ENCODE data around the gene SOX9. TPM values are rescaled to one million over a fixed set of nuclear protein-coding genes. Genes with fewer than 3 reads are reported as not detected.

SOX9 gene
- total and polyA plus RNA-seq, 9 donors = 2.8 to 16.3 (median 10.5) TPM

DNA sequence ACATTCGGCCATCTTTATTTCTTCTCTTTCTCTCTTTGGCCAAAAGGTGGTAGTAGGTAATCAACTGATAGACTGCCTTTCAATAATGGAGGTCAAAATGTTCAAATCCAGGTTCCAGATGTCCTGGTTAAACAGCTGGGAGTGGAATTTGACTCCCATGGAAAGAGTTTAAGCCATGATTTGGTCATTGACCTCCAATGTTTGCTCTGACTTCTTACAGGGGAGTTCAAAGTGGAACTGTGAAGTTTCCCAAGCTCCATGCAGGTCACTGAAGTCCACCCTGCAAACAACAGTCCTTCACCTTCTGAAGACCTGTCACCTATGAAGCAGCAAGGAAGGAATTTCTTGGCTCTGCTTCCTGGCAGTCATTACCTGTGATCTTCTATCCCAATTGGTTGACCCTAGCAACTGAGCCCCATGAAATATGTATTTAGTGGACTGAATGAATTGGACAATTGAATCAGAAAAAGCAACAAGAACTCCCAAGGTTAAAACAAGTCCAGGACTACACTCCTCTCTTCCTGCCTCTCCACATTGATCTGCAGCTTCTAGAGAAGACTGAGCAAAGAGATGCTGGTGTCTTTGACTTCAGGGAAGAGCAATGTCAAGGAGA lies 28.0 kb upstream of the SOX9 start:
- H3K36me3 ChIP-seq (ENCODE audit: control insufficient read depth, insufficient read depth, low read length) = no peaks in the 10 kb centered on the region
- no peaks in the 10 kb centered on the region for H3K4me1 ChIP-seq (ENCODE audit: control insufficient read depth, insufficient read depth, low read length)
- no peaks in the 10 kb centered on the region for H3K9me3 ChIP-seq (replicated peaks; ENCODE audit: control insufficient read depth, low read depth, low read length)
- no peak overlapping the region for H3K4me3 ChIP-seq (ENCODE audit: low read length)
- peaks cover 2% of the 10 kb centered on the region for H3K27me3 ChIP-seq (ENCODE audit: control insufficient read depth, insufficient read depth, low read length)
- no CpG with 5 or more reads among the region's 1 CpG for WGBS (ENCODE audit: insufficient coverage)
- no peak overlapping the region for H3K27ac ChIP-seq (ENCODE audit: low read length)
- no peak for DNase-seq

DNA sequence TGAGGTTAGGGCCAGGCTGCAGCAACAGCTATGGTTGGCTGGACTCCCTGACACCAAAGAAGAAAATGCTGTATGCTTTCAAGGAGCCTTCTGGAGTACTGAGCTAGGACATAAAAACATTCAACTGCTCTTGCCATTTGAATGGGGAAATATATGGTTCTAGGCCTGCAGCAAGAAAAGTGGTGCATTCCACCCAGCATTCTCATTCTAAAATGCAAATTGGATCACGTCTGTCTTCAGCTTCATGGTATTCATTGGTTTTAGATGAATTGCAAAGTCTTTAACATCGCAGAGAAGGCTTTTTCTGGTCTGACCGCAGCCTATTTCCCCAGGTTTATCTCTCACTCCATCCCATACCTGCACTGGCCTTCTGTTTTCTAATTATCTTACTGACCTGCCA lies 27.1 kb upstream of the SOX9 start:
- WGBS (ENCODE audit: insufficient coverage) = 81% methylated on average over 2 of the region's 3 CpGs
- Histone ChIP-seq H3K4me1 (ENCODE audit: control insufficient read depth, insufficient read depth, low read length) (no peaks in the 10 kb centered on the region), H3K4me3 (ENCODE audit: low read length) (no peak overlapping the region), H3K36me3 (ENCODE audit: control insufficient read depth, insufficient read depth, low read length) (no peaks in the 10 kb centered on the region), H3K27ac (ENCODE audit: low read length) (no peak overlapping the region), H3K9me3 (replicated peaks; ENCODE audit: control insufficient read depth, low read depth, low read length) (no peaks in the 10 kb centered on the region), H3K27me3 (ENCODE audit: control insufficient read depth, insufficient read depth, low read length) (peaks cover 2% of the 10 kb centered on the region)
- no peak for DNase-seq

DNA sequence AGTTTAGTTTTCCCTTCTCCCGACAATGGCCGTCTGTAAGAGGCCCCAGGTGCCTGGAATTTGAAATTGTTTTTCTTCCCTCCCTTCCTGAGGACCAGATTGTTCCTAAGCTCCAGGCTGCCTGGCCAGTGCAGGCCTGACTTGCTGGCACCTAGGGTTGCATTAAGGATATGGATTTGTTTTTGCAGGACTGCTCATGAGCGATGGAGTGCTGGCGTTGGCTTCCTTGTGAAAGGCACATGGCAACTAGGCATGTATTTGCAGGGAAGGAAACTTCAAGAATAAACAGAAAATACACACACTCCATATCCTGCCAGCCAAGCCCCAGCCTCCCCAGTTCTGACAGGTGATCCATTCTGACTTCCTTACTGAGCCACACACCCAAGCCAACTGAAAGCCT lies 25.5 kb upstream of the SOX9 start:
- WGBS (ENCODE audit: insufficient coverage) = 75% methylated on average over 2 of the region's 4 CpGs
- no peak overlapping the region for H3K27ac ChIP-seq (ENCODE audit: low read length)
- no peak for DNase-seq

DNA sequence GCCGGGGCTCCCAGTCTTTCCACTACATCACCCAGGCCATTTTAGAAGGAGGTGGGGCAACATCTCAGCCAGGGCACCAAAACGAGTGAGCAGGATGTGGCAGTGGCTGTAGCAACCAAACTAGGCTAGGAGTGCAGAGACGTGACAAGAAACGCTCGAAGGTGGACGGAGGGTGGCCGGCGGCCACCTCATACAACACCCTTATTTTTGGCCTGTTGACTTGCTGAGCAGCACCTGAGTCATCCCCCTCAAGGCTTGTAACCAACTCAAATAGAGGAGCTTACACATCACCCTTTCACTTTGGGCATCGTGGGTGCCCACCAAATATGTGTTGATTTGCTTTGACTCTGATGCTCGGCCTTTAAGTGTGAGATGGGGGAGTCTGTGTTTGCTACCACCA lies 23.7 kb upstream of the SOX9 start:
- Histone ChIP-seq H3K36me3 (ENCODE audit: control insufficient read depth, insufficient read depth, low read length) (no peaks in the 10 kb centered on the region), H3K9me3 (replicated peaks; ENCODE audit: control insufficient read depth, low read depth, low read length) (no peaks in the 10 kb centered on the region), H3K27me3 (ENCODE audit: control insufficient read depth, insufficient read depth, low read length) (peaks cover 2% of the 10 kb centered on the region), H3K27ac (ENCODE audit: low read length) (no peak overlapping the region), H3K4me1 (ENCODE audit: control insufficient read depth, insufficient read depth, low read length) (no peaks in the 10 kb centered on the region), H3K4me3 (ENCODE audit: low read length) (no peak overlapping the region)
- WGBS (ENCODE audit: insufficient coverage) = 57% methylated on average over 1 of the region's 10 CpGs
- DNase-seq = no peak

More for the DNA sequence above, 25.5 kb upstream of the SOX9 start:
- Histone ChIP-seq H3K4me3 (ENCODE audit: low read length) (no peak overlapping the region), H3K9me3 (replicated peaks; ENCODE audit: control insufficient read depth, low read depth, low read length) (no peaks in the 10 kb centered on the region), H3K27me3 (ENCODE audit: control insufficient read depth, insufficient read depth, low read length) (peaks cover 2% of the 10 kb centered on the region), H3K4me1 (ENCODE audit: control insufficient read depth, insufficient read depth, low read length) (no peaks in the 10 kb centered on the region), H3K36me3 (ENCODE audit: control insufficient read depth, insufficient read depth, low read length) (no peaks in the 10 kb centered on the region)

DNA sequence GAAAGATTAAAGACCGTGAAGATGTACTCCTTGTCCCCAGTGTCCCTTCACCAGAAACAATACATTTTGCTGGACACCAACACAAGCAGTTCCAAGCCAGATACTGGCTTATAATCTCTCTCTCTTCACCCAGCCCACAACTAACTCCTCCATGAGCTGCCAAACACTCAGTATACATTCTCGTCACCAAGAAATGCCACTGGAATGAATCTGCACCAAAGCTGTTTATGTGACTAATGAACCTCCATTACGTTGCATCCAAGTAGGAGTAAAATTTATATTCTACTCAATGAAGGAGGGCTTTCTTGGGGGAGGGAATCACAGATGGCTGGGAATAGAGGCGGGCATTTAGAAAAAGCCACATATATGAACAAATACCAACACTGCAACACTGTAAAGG lies 20.9 kb upstream of the SOX9 start:
- Histone ChIP-seq H3K36me3 (ENCODE audit: control insufficient read depth, insufficient read depth, low read length) (no peaks in the 10 kb centered on the region), H3K9me3 (replicated peaks; ENCODE audit: control insufficient read depth, low read depth, low read length) (no peaks in the 10 kb centered on the region), H3K27ac (ENCODE audit: low read length) (no peak overlapping the region), H3K27me3 (ENCODE audit: control insufficient read depth, insufficient read depth, low read length) (peaks cover 2% of the 10 kb centered on the region), H3K4me1 (ENCODE audit: control insufficient read depth, insufficient read depth, low read length) (peaks cover 6% of the 10 kb centered on the region), H3K4me3 (ENCODE audit: low read length) (no peak overlapping the region)
- 100% methylated on average over 1 of the region's 4 CpGs for WGBS (ENCODE audit: insufficient coverage)
- no peak for DNase-seq

DNA sequence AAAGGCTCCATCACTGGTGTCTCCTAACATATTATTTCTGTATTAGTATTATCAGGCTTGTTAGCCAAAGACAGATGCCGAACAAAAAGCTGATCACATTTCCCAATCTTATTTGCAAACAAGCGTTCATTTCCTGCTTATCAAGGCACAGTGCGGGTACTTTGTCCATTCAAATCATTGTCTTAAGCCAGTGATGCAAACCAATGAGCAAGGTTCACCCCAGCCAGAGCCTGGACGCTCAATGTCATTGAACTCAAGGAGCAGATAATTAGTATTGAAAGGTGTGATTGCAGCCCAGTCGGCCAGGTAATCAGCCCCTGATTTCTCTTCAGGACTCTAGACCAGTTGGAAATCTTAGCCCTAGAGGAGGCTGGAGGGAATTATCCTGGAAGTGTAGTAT lies 20.4 kb upstream of the SOX9 start:
- no peaks in the 10 kb centered on the region for H3K9me3 ChIP-seq (replicated peaks; ENCODE audit: control insufficient read depth, low read depth, low read length)
- H3K27me3 ChIP-seq (ENCODE audit: control insufficient read depth, insufficient read depth, low read length) = no peaks in the 10 kb centered on the region
- WGBS (ENCODE audit: insufficient coverage) = 92% methylated on average over 2 of the region's 5 CpGs
- no peak for DNase-seq
- peaks cover 6% of the 10 kb centered on the region for H3K4me1 ChIP-seq (ENCODE audit: control insufficient read depth, insufficient read depth, low read length)
- H3K4me3 ChIP-seq (ENCODE audit: low read length) = no peak overlapping the region
- no peaks in the 10 kb centered on the region for H3K36me3 ChIP-seq (ENCODE audit: control insufficient read depth, insufficient read depth, low read length)
- H3K27ac ChIP-seq (ENCODE audit: low read length) = no peak overlapping the region

DNA sequence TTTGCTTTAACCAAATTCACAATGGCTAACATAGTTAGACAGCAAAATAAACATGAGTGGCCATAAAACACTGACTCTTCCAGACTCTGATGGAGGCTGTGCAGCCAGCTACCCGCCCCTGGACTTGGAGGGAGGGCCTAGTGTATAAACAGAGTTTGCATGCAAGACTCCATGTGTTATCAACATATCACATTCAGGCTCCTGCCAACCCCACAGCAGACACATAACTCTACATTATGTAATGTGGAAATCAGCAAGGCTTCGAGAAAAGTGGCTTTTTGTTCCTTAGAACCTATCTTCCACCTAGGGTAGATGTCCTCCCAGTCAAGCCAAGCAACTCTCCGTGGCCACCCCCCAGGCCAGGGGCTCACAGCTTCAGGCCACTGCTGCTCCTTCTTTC lies 19.3 kb upstream of the SOX9 start:
- H3K27me3 ChIP-seq (ENCODE audit: control insufficient read depth, insufficient read depth, low read length) = no peaks in the 10 kb centered on the region
- H3K36me3 ChIP-seq (ENCODE audit: control insufficient read depth, insufficient read depth, low read length) = no peaks in the 10 kb centered on the region
- no peak overlapping the region for H3K4me3 ChIP-seq (ENCODE audit: low read length)
- peaks cover 6% of the 10 kb centered on the region for H3K4me1 ChIP-seq (ENCODE audit: control insufficient read depth, insufficient read depth, low read length)
- no peak for DNase-seq
- H3K27ac ChIP-seq (ENCODE audit: low read length) = no peak overlapping the region
- 100% methylated on average over 1 of the region's 3 CpGs for WGBS (ENCODE audit: insufficient coverage)
- H3K9me3 ChIP-seq (replicated peaks; ENCODE audit: control insufficient read depth, low read depth, low read length) = no peaks in the 10 kb centered on the region

DNA sequence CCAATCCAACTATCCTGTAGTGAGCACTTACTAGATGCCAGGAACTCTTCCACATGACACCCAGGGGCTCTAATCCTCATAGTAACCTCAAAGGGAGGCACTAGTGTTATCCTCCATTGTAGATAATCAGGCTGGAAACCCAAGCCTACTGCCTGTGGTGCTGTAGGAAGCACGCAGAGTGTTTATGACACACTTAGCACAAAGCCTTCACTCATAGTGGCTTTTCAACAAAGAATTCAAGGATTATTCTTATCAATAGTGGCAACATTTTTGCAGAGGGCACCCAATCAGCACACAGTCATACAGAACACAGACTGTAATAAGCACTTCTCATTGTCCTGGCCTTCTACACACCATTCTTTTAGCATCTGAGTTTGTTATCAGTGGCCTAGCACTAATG lies 18.5 kb upstream of the SOX9 start:
- DNase-seq = no peak

DNA sequence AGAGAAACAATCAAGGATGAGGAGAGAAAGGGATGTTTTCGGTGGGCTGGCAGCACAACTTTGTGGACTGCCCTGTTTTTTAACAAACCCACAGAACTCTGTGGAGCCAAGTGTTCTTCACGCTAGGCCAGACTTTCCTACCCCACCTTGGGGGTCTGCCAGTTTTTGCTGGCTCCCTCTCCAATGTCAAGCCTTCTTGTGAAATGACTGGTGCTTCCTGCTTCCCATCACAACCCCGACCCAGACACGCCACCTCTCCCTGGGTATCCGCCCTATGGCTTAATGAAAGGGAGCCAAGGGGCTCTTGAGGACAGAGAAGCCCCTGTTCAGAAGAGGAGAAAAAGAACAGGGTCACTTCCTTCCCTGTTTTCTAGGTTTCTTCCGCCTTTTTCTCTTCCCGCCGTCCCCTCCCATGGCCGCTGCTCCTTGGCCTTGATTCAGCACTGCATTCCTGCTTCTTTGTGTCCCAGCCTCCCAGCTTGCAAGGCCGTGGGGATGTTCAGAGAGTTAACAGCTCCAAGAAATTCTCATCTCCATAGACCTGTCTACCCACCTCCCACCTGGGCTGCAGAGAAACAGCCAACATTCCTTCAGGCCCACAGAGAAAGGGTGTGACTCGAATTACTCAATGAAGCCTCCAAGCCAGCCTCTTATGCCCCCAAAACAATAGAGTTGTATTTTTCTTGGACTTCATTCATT lies 16.5 kb upstream of the SOX9 start:
- H3K4me1 ChIP-seq (ENCODE audit: control insufficient read depth, insufficient read depth, low read length) = peaks cover 6% of the 10 kb centered on the region
- H3K36me3 ChIP-seq (ENCODE audit: control insufficient read depth, insufficient read depth, low read length) = no peaks in the 10 kb centered on the region
- no peaks in the 10 kb centered on the region for H3K9me3 ChIP-seq (replicated peaks; ENCODE audit: control insufficient read depth, low read depth, low read length)
- H3K27ac ChIP-seq (ENCODE audit: low read length) = no peak overlapping the region
- no peak for DNase-seq
- H3K4me3 ChIP-seq (ENCODE audit: low read length) = no peak overlapping the region
- peaks cover 4% of the 10 kb centered on the region for H3K27me3 ChIP-seq (ENCODE audit: control insufficient read depth, insufficient read depth, low read length)
- 72% methylated on average over 3 of the region's 11 CpGs for WGBS (ENCODE audit: insufficient coverage)

More for the DNA sequence above, 18.5 kb upstream of the SOX9 start:
- Histone ChIP-seq H3K4me3 (ENCODE audit: low read length) (no peak overlapping the region), H3K36me3 (ENCODE audit: control insufficient read depth, insufficient read depth, low read length) (no peaks in the 10 kb centered on the region), H3K9me3 (replicated peaks; ENCODE audit: control insufficient read depth, low read depth, low read length) (no peaks in the 10 kb centered on the region), H3K4me1 (ENCODE audit: control insufficient read depth, insufficient read depth, low read length) (peaks cover 6% of the 10 kb centered on the region), H3K27ac (ENCODE audit: low read length) (no peak overlapping the region), H3K27me3 (ENCODE audit: control insufficient read depth, insufficient read depth, low read length) (peaks cover 2% of the 10 kb centered on the region)
- WGBS (ENCODE audit: insufficient coverage) = no CpG with 5 or more reads among the region's 1 CpG

DNA sequence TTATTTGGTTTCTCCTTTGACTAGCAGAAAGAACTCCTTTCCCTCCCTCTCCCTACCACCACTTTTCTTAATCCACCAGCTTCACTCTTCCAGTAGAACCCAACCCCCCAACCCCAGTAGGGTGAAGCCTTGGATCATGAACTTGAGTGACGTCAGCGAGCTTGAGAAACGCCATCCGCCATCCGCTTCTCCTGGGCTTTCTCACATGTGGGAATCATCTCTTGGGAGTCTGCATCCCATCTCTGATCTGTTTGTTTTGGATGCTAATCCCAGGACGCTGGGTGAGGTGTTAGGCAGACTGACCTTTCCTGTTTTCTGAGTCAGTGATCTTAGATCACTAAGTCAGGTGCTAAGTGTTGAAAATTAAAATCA lies 16.0 kb upstream of the SOX9 start:
- WGBS (ENCODE audit: insufficient coverage) = 76% methylated on average over 5 of the region's 6 CpGs
- Histone ChIP-seq H3K4me1 (ENCODE audit: control insufficient read depth, insufficient read depth, low read length) (peaks cover 6% of the 10 kb centered on the region), H3K27me3 (ENCODE audit: control insufficient read depth, insufficient read depth, low read length) (peaks cover 4% of the 10 kb centered on the region), H3K27ac (ENCODE audit: low read length) (no peak overlapping the region), H3K4me3 (ENCODE audit: low read length) (no peak overlapping the region), H3K36me3 (ENCODE audit: control insufficient read depth, insufficient read depth, low read length) (no peaks in the 10 kb centered on the region), H3K9me3 (replicated peaks; ENCODE audit: control insufficient read depth, low read depth, low read length) (no peaks in the 10 kb centered on the region)
- no peak for DNase-seq
